Nephron (organoid): Measurements from ENCODE around the gene APAF1.

ENCODE experiments used
- H3K27ac Mint-ChIP-seq, 3 experiments: 2 replicates each; pipeline ENCODE4 v1.8.0; 2020; ENCODE audit warnings: mixed read lengths in 3 of 3, mild to moderate bottlenecking in 2 of 3, moderate library complexity in 1 of 3
- H3K27me3 Mint-ChIP-seq: 2 replicates; pipeline ENCODE4 v1.8.0; 2021; ENCODE audit warnings: low read depth, mild to moderate bottlenecking, moderate library complexity, mixed read lengths
- H3K36me3 Mint-ChIP-seq: 2 replicates; pipeline ENCODE4 v1.8.0; 2020; ENCODE audit warnings: low read depth, mixed read lengths
- H3K4me1 Mint-ChIP-seq: 2 replicates; pipeline ENCODE4 v1.8.0; 2020; ENCODE audit warnings: mixed read lengths
- H3K4me3 Mint-ChIP-seq, 3 experiments: 2 replicates each; pipeline ENCODE4 v1.8.0; 2020; ENCODE audit warnings: mild to moderate bottlenecking in 3 of 3, mixed read lengths in 3 of 3, moderate library complexity in 2 of 3
- H3K9me3 Mint-ChIP-seq: 2 replicates; pipeline ENCODE4 v1.8.0; 2020; ENCODE audit warnings: mixed read lengths
- TF ChIP-seq, protein P1 (sequence below), 3 experiments: fragments of 200-600 bp; sonication (generic); IDR thresholded peaks; one replicate each; pipeline ENCODE4 v1.5.0; 2021; ENCODE audit warnings: antibody characterized with exemption in 3 of 3; ENCODE audit not compliant: unreplicated experiment in 3 of 3

The APAF1 gene

GRCh38 chr12:98770230-98770629 lies 125.1 kb downstream of the APAF1 start:
- Mint-ChIP-seq H3K27ac (no peak overlapping the region), H3K9me3 (no peaks in the 10 kb centered on the region), H3K36me3 (peaks cover 4% of the 10 kb centered on the region), H3K27me3 (no peaks in the 10 kb centered on the region), H3K4me1 (peaks cover 10% of the 10 kb centered on the region), H3K4me3 (no peak overlapping the region)
- TF ChIP-seq, protein P1, sequence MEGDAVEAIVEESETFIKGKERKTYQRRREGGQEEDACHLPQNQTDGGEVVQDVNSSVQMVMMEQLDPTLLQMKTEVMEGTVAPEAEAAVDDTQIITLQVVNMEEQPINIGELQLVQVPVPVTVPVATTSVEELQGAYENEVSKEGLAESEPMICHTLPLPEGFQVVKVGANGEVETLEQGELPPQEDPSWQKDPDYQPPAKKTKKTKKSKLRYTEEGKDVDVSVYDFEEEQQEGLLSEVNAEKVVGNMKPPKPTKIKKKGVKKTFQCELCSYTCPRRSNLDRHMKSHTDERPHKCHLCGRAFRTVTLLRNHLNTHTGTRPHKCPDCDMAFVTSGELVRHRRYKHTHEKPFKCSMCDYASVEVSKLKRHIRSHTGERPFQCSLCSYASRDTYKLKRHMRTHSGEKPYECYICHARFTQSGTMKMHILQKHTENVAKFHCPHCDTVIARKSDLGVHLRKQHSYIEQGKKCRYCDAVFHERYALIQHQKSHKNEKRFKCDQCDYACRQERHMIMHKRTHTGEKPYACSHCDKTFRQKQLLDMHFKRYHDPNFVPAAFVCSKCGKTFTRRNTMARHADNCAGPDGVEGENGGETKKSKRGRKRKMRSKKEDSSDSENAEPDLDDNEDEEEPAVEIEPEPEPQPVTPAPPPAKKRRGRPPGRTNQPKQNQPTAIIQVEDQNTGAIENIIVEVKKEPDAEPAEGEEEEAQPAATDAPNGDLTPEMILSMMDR (IDR thresholded peaks at IDR 0.05; ENCODE audit: unreplicated experiment in 3 of 3) = no peak

DNA sequence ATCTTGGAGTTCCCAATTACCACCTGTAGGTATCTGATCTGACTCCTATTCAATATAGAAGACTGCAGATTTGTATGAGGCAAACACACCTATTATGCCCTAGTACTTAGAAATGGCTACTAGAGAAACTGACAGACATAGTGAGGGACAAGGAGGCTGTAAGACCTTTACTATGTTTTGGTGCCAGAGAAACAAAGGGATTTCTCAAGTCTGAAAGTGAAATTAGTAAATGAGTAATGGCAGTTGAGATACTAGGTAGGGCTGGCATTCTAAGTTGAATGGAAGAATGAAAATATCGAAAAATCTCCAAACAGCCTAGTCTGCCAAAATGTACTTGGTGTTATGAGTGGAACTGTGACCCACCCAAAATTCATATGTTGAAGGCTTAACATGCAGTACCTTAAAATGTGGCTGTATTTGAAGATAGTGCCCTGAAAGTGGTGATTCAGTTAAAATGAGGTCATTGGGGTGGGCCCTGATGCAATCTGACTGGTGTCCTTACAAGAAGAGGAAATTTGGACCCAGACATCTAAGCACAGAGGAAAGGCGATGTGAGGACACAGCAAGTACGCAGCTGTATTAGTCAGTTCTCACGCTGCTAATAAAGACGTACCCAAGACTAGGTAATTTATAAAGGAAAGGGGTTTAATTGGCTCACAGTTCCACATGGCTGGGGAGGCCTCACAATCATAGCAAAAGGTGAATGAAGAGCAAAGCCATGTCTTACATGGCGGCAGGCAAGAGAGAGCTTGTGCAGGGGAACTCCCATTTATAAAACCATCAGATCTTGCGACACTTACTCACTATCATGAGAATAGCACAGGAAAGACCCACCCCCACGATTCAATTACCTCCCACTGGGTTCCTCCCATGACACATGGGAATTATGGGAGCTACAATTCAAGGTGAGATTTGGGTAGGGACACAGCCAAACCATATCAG lies 127.0 kb downstream of the APAF1 start:
- Mint-ChIP-seq H3K36me3 (peaks cover 4% of the 10 kb centered on the region), H3K27ac (no peak overlapping the region), H3K4me1 (peaks cover 10% of the 10 kb centered on the region), H3K9me3 (no peaks in the 10 kb centered on the region), H3K27me3 (no peaks in the 10 kb centered on the region), H3K4me3 (no peak overlapping the region)
- TF ChIP-seq, protein P1 (IDR thresholded peaks at IDR 0.05; ENCODE audit: unreplicated experiment in 3 of 3) = no peak

DNA sequence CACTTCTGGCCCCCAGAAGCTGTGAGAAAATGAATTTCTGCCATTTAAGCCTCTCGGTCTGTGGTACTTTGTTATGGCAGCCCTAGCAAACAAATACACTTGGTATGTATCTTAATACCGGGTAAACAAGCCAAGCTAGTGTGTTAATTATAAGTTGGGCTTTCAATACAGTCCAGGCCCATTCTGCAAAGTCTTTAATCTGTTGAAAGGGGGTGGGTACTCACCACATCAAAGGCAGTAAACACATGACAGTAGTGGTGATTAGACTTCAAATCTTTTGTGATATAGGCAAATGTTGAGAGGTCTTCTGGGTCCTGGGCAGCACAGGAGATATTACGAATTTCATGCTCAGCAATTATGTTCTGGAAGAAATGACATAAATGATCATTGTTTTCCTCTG lies 127.7 kb downstream of the APAF1 start:
- H3K27ac Mint-ChIP-seq = no peak overlapping the region
- peaks cover 4% of the 10 kb centered on the region for H3K36me3 Mint-ChIP-seq
- no peak overlapping the region for H3K4me3 Mint-ChIP-seq
- H3K9me3 Mint-ChIP-seq = no peaks in the 10 kb centered on the region
- H3K27me3 Mint-ChIP-seq = no peaks in the 10 kb centered on the region
- H3K4me1 Mint-ChIP-seq = peaks cover 10% of the 10 kb centered on the region
- TF ChIP-seq, protein P1 (IDR thresholded peaks at IDR 0.05; ENCODE audit: unreplicated experiment in 3 of 3) = no peak

DNA sequence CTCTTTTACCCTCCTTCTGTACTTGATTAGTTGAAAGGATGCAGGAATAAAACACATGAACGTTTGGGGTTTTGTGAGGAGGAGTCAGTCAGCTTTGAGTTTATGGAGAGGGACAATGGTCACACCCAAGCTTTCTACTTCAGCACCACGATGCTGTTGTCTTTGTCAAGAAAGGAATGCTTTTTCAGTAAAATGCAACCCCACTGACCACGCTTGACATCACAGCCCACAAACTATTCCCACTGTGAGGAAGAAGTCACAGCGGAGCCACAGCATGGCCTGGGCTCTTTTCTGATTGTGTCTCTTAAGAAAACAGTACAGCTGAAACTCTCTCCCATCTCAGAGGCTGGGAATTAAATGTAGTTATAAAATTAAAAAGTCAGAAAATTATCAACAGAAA lies 135.2 kb downstream of the APAF1 start:
- Mint-ChIP-seq H3K36me3 (no peaks in the 10 kb centered on the region), H3K27me3 (peaks cover 4% of the 10 kb centered on the region), H3K27ac (no peak overlapping the region), H3K4me3 (no peak overlapping the region), H3K9me3 (no peaks in the 10 kb centered on the region), H3K4me1 (peaks cover 7% of the 10 kb centered on the region)
- TF ChIP-seq, protein P1 (IDR thresholded peaks at IDR 0.05; ENCODE audit: unreplicated experiment in 3 of 3) = no peak

- TF ChIP-seq, protein P1 (IDR thresholded peaks at IDR 0.05; ENCODE audit: unreplicated experiment in 3 of 3) = no peak
- Mint-ChIP-seq H3K9me3 (no peaks in the 10 kb centered on the region), H3K4me1 (peaks cover 13% of the 10 kb centered on the region), H3K36me3 (no peaks in the 10 kb centered on the region), H3K27me3 (peaks cover 4% of the 10 kb centered on the region), H3K4me3 (no peak overlapping the region), H3K27ac (no peak overlapping the region)
Observed at GRCh38 chr12:98783420-98783819, 138.3 kb downstream of the APAF1 start.
